ENCODE results near the gene ADCY9.

- peak; percentile 77 to 95 (median 92); a peak in 5 of 6 replicates for TF ChIP-seq CTCF (IDR thresholded peaks at IDR 0.05 in 2 of 3, conservative IDR thresholded peaks at IDR 0.05 in 1 of 3; ENCODE audit: borderline replicate concordance in 1 of 3, insufficient read depth in 1 of 3, low read depth in 2 of 3, low read length in 2 of 3)
- TF ChIP-seq ZNF274 (IDR thresholded peaks at IDR 0.05; ENCODE audit: low read depth, low read length), result no peak
- TF ChIP-seq EZH2 (IDR thresholded peaks at IDR 0.05), result no peak
- TF ChIP-seq ZBTB33 (IDR thresholded peaks at IDR 0.05; ENCODE audit: extremely low read depth, insufficient replicate concordance, low read length), result no peak
- TF ChIP-seq YY1 (IDR thresholded peaks at IDR 0.05; ENCODE audit: extremely low read depth, insufficient replicate concordance, low read depth, low read length), result no peak
- TF ChIP-seq SP1 (IDR thresholded peaks at IDR 0.05; ENCODE audit: low read depth), result no peak
- TF ChIP-seq, protein P1, sequence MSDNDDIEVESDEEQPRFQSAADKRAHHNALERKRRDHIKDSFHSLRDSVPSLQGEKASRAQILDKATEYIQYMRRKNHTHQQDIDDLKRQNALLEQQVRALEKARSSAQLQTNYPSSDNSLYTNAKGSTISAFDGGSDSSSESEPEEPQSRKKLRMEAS (IDR thresholded peaks at IDR 0.05), result no peak
- no peak for TF ChIP-seq POLR2A (IDR thresholded peaks at IDR 0.05; ENCODE audit: borderline replicate concordance, extremely low read depth, insufficient read depth, insufficient read length)
- no peak for TF ChIP-seq POLR2AphosphoS5 (IDR thresholded peaks at IDR 0.05; ENCODE audit: low read depth, low read length)
- TF ChIP-seq RAD21 (IDR thresholded peaks at IDR 0.05; ENCODE audit: low read depth), result peak; percentile 61
- no peak for TF ChIP-seq EZH2phosphoT487 (IDR thresholded peaks at IDR 0.05; ENCODE audit: borderline replicate concordance)
- TF ChIP-seq SRF (IDR thresholded peaks at IDR 0.05; ENCODE audit: low read depth), result no peak
- no peak for TF ChIP-seq CBX3 (IDR thresholded peaks at IDR 0.05; ENCODE audit: low read depth)
These were observed 177.2 kb downstream of the ADCY9 start for GRCh38 chr16:3938843-3939624.

All from HCT116 (cell line).